Measurements from ENCODE around the gene CD302.

The CD302 gene

DNA sequence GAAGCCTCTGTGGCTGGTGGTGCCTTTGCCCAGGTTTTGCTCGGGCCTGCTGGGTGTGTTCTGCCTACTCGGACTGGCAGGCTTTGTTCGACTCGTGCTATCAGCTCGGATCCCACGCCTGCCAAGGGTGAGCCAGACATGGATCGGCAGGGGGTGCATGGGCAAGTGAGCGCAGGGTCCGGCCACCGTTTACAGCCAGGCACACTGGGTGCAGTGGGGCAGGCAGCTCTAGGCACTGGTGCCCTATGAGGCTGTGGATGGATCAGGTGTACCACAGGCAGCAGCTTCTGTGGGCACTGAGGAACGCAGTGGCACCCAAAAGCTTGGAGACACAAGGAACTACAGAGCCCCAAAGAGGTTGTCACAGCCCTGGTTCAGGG, 60.1 kb downstream of the CD302 start:
- TF ChIP-seq EZH2 (IDR thresholded peaks at IDR 0.05; ENCODE audit: borderline replicate concordance, low read depth, low read length, severe bottlenecking), result no peak
- TF ChIP-seq CTCF (IDR thresholded peaks at IDR 0.05; ENCODE audit: borderline replicate concordance, extremely low read depth, low read length, poor library complexity, severe bottlenecking), result no peak
- H2AFZ ChIP-seq (ENCODE audit: low read depth, low read length), result no peak overlapping the region
- no peaks in the 10 kb centered on the region for H3K4me1 ChIP-seq (ENCODE audit: insufficient read depth, low read length)
- H3K36me3 ChIP-seq (ENCODE audit: insufficient read depth, low read length), result peaks cover 96% of the 10 kb centered on the region
- no peak overlapping the region for H3K4me3 ChIP-seq (ENCODE audit: low read depth in 1 of 2, low read length in 2 of 2)
- H3K9ac ChIP-seq (ENCODE audit: low read depth, low read length), result no peak overlapping the region
- DNase-seq (no peak), ATAC-seq (ENCODE audit: insufficient read depth, low read depth) (no peak)
- H3K27me3 ChIP-seq (ENCODE audit: insufficient read depth, low read length, poor library complexity), result no peaks in the 10 kb centered on the region
- no peaks in the 10 kb centered on the region for H3K9me3 ChIP-seq (ENCODE audit: insufficient read depth, low read length, severe bottlenecking)
- no peak overlapping the region for H3K27ac ChIP-seq (ENCODE audit: low read length)
- H3K4me2 ChIP-seq (ENCODE audit: insufficient read depth, low read length), result no peak overlapping the region
- H4K20me1 ChIP-seq (ENCODE audit: insufficient read depth, low read length), result peaks cover 76% of the 10 kb centered on the region
- peaks cover 100% of the 10 kb centered on the region for H3K79me2 ChIP-seq (ENCODE audit: insufficient read depth, low read length)

DNA sequence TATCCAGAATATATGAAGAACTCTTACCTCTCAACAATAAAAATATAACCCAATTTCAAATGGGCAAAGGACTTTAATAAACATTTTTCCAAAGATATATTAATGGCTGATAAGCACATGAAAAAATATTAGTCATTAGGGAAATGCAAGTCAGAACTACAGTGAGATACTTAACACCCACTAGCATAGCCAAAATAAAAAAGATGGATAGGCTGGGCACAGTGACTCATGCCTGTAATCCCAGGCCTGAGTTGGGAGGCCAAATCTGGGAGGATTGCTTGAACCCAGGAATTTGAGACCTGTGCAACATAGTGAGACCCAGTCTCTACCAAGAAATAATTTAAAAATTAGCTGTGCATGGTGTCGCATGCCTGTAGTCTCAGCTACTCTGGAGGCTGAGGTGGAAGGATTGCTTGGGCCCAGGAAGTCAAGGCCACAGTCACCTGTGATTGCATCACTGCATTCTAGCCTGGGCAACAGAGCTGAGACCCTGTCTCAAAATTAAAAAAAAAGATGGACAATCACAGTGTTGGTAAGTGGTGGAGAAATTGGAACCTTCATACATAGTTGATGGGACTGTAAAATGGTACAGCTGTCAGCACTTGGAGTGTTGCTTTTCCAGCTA, 60.6 kb downstream of the CD302 start:
- no peak for ATAC-seq (ENCODE audit: insufficient read depth, low read depth)
- TF ChIP-seq CTCF (IDR thresholded peaks at IDR 0.05; ENCODE audit: borderline replicate concordance, extremely low read depth, low read length, poor library complexity, severe bottlenecking) (no peak), EZH2 (IDR thresholded peaks at IDR 0.05; ENCODE audit: borderline replicate concordance, low read depth, low read length, severe bottlenecking) (no peak)
- Histone ChIP-seq H3K27ac (ENCODE audit: low read length) (no peak overlapping the region), H4K20me1 (ENCODE audit: insufficient read depth, low read length) (peaks cover 79% of the 10 kb centered on the region), H3K36me3 (ENCODE audit: insufficient read depth, low read length) (peaks cover 95% of the 10 kb centered on the region), H3K27me3 (ENCODE audit: insufficient read depth, low read length, poor library complexity) (no peaks in the 10 kb centered on the region), H3K4me1 (ENCODE audit: insufficient read depth, low read length) (no peaks in the 10 kb centered on the region), H2AFZ (ENCODE audit: low read depth, low read length) (no peak overlapping the region), H3K9me3 (ENCODE audit: insufficient read depth, low read length, severe bottlenecking) (no peaks in the 10 kb centered on the region), H3K9ac (ENCODE audit: low read depth, low read length) (no peak overlapping the region), H3K4me3 (ENCODE audit: low read depth in 1 of 2, low read length in 2 of 2) (no peak overlapping the region), H3K79me2 (ENCODE audit: insufficient read depth, low read length) (peaks cover 100% of the 10 kb centered on the region), H3K4me2 (ENCODE audit: insufficient read depth, low read length) (no peak overlapping the region)
- no peak for DNase-seq

DNA sequence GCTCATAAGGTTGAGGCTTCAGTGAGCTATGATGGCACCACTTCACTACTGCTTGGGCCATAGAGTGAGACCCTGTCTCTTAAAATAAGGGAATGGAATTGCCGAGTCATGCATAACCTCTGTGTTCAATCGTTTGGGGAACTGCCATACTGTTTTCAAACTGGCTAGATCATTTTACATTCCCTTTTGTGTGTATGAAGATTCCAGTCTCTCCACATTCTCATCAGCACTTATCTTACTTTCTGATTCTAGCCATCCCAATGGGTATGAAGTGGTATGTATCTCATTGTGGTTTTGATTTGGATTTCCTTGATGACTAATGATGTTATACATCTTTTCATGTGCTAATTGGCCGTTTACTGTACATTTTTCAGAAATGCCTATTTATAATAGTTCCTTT, 62.0 kb downstream of the CD302 start:
- Histone ChIP-seq H4K20me1 (ENCODE audit: insufficient read depth, low read length) (peaks cover 82% of the 10 kb centered on the region), H3K9me3 (ENCODE audit: insufficient read depth, low read length, severe bottlenecking) (no peaks in the 10 kb centered on the region), H3K9ac (ENCODE audit: low read depth, low read length) (no peak overlapping the region), H3K79me2 (ENCODE audit: insufficient read depth, low read length) (peaks cover 100% of the 10 kb centered on the region), H3K4me1 (ENCODE audit: insufficient read depth, low read length) (no peaks in the 10 kb centered on the region), H2AFZ (ENCODE audit: low read depth, low read length) (no peak overlapping the region), H3K36me3 (ENCODE audit: insufficient read depth, low read length) (peaks cover 90% of the 10 kb centered on the region), H3K4me2 (ENCODE audit: insufficient read depth, low read length) (no peak overlapping the region), H3K27ac (ENCODE audit: low read length) (no peak overlapping the region), H3K4me3 (ENCODE audit: low read depth in 1 of 2, low read length in 2 of 2) (no peak overlapping the region), H3K27me3 (ENCODE audit: insufficient read depth, low read length, poor library complexity) (no peaks in the 10 kb centered on the region)
- ATAC-seq (ENCODE audit: insufficient read depth, low read depth) (no peak), DNase-seq (no peak)
- TF ChIP-seq EZH2 (IDR thresholded peaks at IDR 0.05; ENCODE audit: borderline replicate concordance, low read depth, low read length, severe bottlenecking) (no peak), CTCF (IDR thresholded peaks at IDR 0.05; ENCODE audit: borderline replicate concordance, extremely low read depth, low read length, poor library complexity, severe bottlenecking) (no peak)

Measured in DND-41 (cell line).